ENCODE results near the gene ADGRF3. TPM values are rescaled to one million over a fixed set of nuclear protein-coding genes. Genes with fewer than 3 reads are reported as not detected.

Gene ADGRF3
- total and polyA plus RNA-seq, 2 of the 13 experiments (the other 11 are each of a cell fraction or from before 2014, with no cell fraction given): 0.40 to 1.5 TPM

DNA sequence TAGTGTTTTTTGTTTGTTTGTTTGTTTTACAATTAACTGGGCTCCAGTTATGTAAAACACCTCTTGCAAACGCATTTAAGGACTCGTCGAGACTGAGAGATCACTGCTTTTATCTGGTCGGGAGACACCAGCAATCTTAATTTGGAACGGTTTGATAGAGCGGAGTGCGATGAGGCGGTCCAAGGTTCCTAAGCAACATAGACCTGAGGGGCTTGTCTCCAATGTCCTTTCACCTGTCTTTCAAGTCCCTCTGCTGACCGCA lies 1.4 kb downstream of the ADGRF3 start (continued):
- TF ChIP-seq, protein P1, sequence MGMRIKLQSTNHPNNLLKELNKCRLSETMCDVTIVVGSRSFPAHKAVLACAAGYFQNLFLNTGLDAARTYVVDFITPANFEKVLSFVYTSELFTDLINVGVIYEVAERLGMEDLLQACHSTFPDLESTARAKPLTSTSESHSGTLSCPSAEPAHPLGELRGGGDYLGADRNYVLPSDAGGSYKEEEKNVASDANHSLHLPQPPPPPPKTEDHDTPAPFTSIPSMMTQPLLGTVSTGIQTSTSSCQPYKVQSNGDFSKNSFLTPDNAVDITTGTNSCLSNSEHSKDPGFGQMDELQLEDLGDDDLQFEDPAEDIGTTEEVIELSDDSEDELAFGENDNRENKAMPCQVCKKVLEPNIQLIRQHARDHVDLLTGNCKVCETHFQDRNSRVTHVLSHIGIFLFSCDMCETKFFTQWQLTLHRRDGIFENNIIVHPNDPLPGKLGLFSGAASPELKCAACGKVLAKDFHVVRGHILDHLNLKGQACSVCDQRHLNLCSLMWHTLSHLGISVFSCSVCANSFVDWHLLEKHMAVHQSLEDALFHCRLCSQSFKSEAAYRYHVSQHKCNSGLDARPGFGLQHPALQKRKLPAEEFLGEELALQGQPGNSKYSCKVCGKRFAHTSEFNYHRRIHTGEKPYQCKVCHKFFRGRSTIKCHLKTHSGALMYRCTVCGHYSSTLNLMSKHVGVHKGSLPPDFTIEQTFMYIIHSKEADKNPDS (CRISPR knock-in tag; IDR thresholded peaks at IDR 0.05): 0 out of 2 replicates have a peak, but pooled peaks have one; percentile 57
- TF ChIP-seq TBX3 (IDR thresholded peaks at IDR 0.05; ENCODE audit: borderline replicate concordance) (no peak), ZNF737 (CRISPR knock-in tag; IDR thresholded peaks at IDR 0.05; ENCODE audit: borderline replicate concordance) (no peak), ARNT (IDR thresholded peaks at IDR 0.05) (no peak), RARA (CRISPR knock-in tag; IDR thresholded peaks at IDR 0.05) (no peak), ZNF24 (IDR thresholded peaks at IDR 0.05) (no peak), ZNF274 (CRISPR knock-in tag; IDR thresholded peaks at IDR 0.05) (no peak), KAT8 (CRISPR knock-in tag; IDR thresholded peaks at IDR 0.05) (no peak), ZNF766 (CRISPR knock-in tag; IDR thresholded peaks at IDR 0.05; ENCODE audit: borderline replicate concordance) (no peak), ZNF781 (CRISPR knock-in tag; IDR thresholded peaks at IDR 0.05; ENCODE audit: borderline replicate concordance, not compliant biosample characterization) (no peak), ZNF235 (CRISPR knock-in tag; IDR thresholded peaks at IDR 0.05; ENCODE audit: borderline replicate concordance) (no peak), STAT5B (CRISPR knock-in tag; IDR thresholded peaks at IDR 0.05) (no peak), ZNF329 (CRISPR knock-in tag; IDR thresholded peaks at IDR 0.05; ENCODE audit: low read depth) (no peak), ERF (CRISPR knock-in tag; IDR thresholded peaks at IDR 0.05) (no peak), HNF1A (IDR thresholded peaks at IDR 0.05; ENCODE audit: low read depth) (no peak), HNF1A (CRISPR knock-in tag; IDR thresholded peaks at IDR 0.05; ENCODE audit: borderline replicate concordance) (no peak), ZNF790 (CRISPR knock-in tag; IDR thresholded peaks at IDR 0.05; ENCODE audit: borderline replicate concordance) (no peak), CCAR2 (optimal IDR thresholded peaks at IDR 0.05; ENCODE audit: low read depth, low read length) (no peak), FIP1L1 (IDR thresholded peaks at IDR 0.05; ENCODE audit: borderline replicate concordance, insufficient read depth, low read depth, low read length) (no peak), RFX3 (CRISPR knock-in tag; IDR thresholded peaks at IDR 0.05) (no peak), HDAC2 (CRISPR knock-in tag; IDR thresholded peaks at IDR 0.05) (no peak)
- TF ChIP-seq, protein P2, sequence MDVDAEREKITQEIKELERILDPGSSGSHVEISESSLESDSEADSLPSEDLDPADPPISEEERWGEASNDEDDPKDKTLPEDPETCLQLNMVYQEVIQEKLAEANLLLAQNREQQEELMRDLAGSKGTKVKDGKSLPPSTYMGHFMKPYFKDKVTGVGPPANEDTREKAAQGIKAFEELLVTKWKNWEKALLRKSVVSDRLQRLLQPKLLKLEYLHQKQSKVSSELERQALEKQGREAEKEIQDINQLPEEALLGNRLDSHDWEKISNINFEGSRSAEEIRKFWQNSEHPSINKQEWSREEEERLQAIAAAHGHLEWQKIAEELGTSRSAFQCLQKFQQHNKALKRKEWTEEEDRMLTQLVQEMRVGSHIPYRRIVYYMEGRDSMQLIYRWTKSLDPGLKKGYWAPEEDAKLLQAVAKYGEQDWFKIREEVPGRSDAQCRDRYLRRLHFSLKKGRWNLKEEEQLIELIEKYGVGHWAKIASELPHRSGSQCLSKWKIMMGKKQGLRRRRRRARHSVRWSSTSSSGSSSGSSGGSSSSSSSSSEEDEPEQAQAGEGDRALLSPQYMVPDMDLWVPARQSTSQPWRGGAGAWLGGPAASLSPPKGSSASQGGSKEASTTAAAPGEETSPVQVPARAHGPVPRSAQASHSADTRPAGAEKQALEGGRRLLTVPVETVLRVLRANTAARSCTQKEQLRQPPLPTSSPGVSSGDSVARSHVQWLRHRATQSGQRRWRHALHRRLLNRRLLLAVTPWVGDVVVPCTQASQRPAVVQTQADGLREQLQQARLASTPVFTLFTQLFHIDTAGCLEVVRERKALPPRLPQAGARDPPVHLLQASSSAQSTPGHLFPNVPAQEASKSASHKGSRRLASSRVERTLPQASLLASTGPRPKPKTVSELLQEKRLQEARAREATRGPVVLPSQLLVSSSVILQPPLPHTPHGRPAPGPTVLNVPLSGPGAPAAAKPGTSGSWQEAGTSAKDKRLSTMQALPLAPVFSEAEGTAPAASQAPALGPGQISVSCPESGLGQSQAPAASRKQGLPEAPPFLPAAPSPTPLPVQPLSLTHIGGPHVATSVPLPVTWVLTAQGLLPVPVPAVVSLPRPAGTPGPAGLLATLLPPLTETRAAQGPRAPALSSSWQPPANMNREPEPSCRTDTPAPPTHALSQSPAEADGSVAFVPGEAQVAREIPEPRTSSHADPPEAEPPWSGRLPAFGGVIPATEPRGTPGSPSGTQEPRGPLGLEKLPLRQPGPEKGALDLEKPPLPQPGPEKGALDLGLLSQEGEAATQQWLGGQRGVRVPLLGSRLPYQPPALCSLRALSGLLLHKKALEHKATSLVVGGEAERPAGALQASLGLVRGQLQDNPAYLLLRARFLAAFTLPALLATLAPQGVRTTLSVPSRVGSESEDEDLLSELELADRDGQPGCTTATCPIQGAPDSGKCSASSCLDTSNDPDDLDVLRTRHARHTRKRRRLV (CRISPR knock-in tag; IDR thresholded peaks at IDR 0.05): no peak
